Gastroesophageal sphincter (tissue), 3 donors: ENCODE measurements around the gene GABRG3.

Source experiments
- CTCF ChIP-seq, 4 experiments: fragments of 200-600 bp in 2 of 4; fragments of 450-650 bp in 2 of 4; sonication (generic) in 1 of 4; IDR thresholded peaks; one replicate each; pipeline ENCODE4 v1.5.1; 2017 to 2019; ENCODE audit warnings: antibody characterized with exemption in 4 of 4, mild to moderate bottlenecking in 2 of 4, moderate library complexity in 2 of 4
- POLR2A ChIP-seq, 2 donors: fragments of 450-650 bp; IDR thresholded peaks; one replicate each; pipeline ENCODE4 v1.6.1; 2017; ENCODE audit warnings: antibody characterized with exemption in 2 of 2, mild to moderate bottlenecking in 2 of 2, moderate library complexity in 1 of 2
- POLR2AphosphoS5 ChIP-seq: sonication (generic); formaldehyde crosslinking; IDR thresholded peaks from one replicate; pipeline ENCODE4 v1.6.1; 2017; ENCODE audit warnings: antibody characterized with exemption

GRCh38 chr15:27273506-27273905 lies 302.5 kb downstream of the GABRG3 start:
- TF ChIP-seq CTCF (IDR thresholded peaks at IDR 0.05): no peak
- no peak for TF ChIP-seq POLR2AphosphoS5
- TF ChIP-seq POLR2A (IDR thresholded peaks at IDR 0.05): no peak
